IMR-90 (cell line): ENCODE measurements around the gene NFIX. TPM values are rescaled to one million over a fixed set of nuclear protein-coding genes. Genes with fewer than 3 reads are reported as not detected.

Source experiments
- ATAC-seq: fragments of 200-7000 bp; cut with Tn5 transposase; 2 replicates; pipeline ENCODE4 v1.9.1; 2020; ENCODE audit warnings: low read depth, mild to moderate bottlenecking, moderate library complexity
- BruUV-seq: library from RNA; stranded (reverse); fragments of 400-500 nt; replicated peaks from 2 replicates; lab custom pipeline; 2021; lab: Mats Ljungman, UMichigan
- CTCF ChIA-PET: fragments of 300-600 bp; formaldehyde crosslinking; extraction: SDS; loops from one replicate; lab custom pipeline; 2021; ENCODE audit warnings: antibody characterized with exemption; lab: Yijun Ruan, JAX
- POLR2A ChIA-PET: fragments of 300-600 bp; sonication (Branson Sonifier 250); formaldehyde crosslinking; loops from one replicate; lab custom pipeline; 2022; ENCODE audit warnings: antibody characterized with exemption; ENCODE audit not compliant: unreplicated experiment; lab: Charles Lee
- DNase-seq: peaks from one replicate; pipeline ENCODE4 v3.0.0; 2013
- H2AFZ ChIP-seq: replicated peaks from 2 replicates; pipeline ENCODE3; 2013; ENCODE audit warnings: low read length, mild to moderate bottlenecking; ENCODE audit not compliant: poor library complexity
- H2AK5ac ChIP-seq: 2 replicates; pipeline ENCODE4 v1.6.1; 2013; ENCODE audit warnings: low read depth, low read length, inconsistent platforms
- H2AK9ac ChIP-seq: replicated peaks from 2 replicates; pipeline ENCODE3; 2013; ENCODE audit warnings: mild to moderate bottlenecking, low read depth, low read length, moderate library complexity; ENCODE audit not compliant: poor library complexity
- H2BK120ac ChIP-seq: 2 replicates; pipeline ENCODE4 v1.6.1; 2013; ENCODE audit warnings: low read depth, low read length, inconsistent platforms
- H2BK15ac ChIP-seq: 3 replicates; pipeline ENCODE4 v1.6.1; 2013; ENCODE audit warnings: low read depth, low read length, inconsistent platforms
- H2BK20ac ChIP-seq: 2 replicates; pipeline ENCODE4 v1.6.1; 2013; ENCODE audit warnings: low read depth, mild to moderate bottlenecking, inconsistent platforms, low read length, moderate library complexity
- H2BK5ac ChIP-seq: 2 replicates; pipeline ENCODE4 v1.6.1; 2013; ENCODE audit warnings: mild to moderate bottlenecking, low read depth, low read length, inconsistent platforms; ENCODE audit not compliant: poor library complexity, severe bottlenecking
- H3K14ac ChIP-seq: replicated peaks from 2 replicates; pipeline ENCODE4 v1.6.1; 2013; ENCODE audit warnings: low read depth, low read length, inconsistent platforms
- H3K18ac ChIP-seq: 2 replicates; pipeline ENCODE4 v1.6.1; 2013; ENCODE audit warnings: low read depth, low read length, control low read depth
- H3K23ac ChIP-seq: 2 replicates; pipeline ENCODE4 v1.6.1; 2013; ENCODE audit warnings: low read depth, low read length, inconsistent platforms
- H3K27ac ChIP-seq: 2 replicates; pipeline ENCODE4 v1.5.1; 2013; ENCODE audit warnings: mild to moderate bottlenecking, control low read depth, low read length; ENCODE audit not compliant: insufficient read depth
- H3K27me3 ChIP-seq: 2 replicates; pipeline ENCODE4 v1.6.1; 2013; ENCODE audit warnings: low read length; ENCODE audit not compliant: control insufficient read depth, insufficient read depth
- H3K36me3 ChIP-seq: 2 replicates; pipeline ENCODE4 v1.6.1; 2013; ENCODE audit warnings: low read length, mixed read lengths; ENCODE audit not compliant: control insufficient read depth, insufficient read depth
- H3K4ac ChIP-seq: 2 replicates; pipeline ENCODE4 v1.6.1; 2013; ENCODE audit warnings: low read depth, low read length, inconsistent platforms
- H3K4me1 ChIP-seq: 2 replicates; pipeline ENCODE4 v1.6.1; 2013; ENCODE audit warnings: low read length, mixed read lengths; ENCODE audit not compliant: control insufficient read depth, insufficient read depth
- H3K4me2 ChIP-seq: 2 replicates; pipeline ENCODE4 v1.6.1; 2013; ENCODE audit warnings: low read depth, mild to moderate bottlenecking, control low read depth, low read length, moderate library complexity
- H3K4me3 ChIP-seq: 2 replicates; pipeline ENCODE4 v1.5.1; 2013; ENCODE audit warnings: low read depth, mild to moderate bottlenecking, control low read depth, low read length, moderate library complexity; ENCODE audit not compliant: insufficient read depth
- H3K56ac ChIP-seq: 2 replicates; pipeline ENCODE4 v1.6.1; 2013; ENCODE audit warnings: low read length, inconsistent platforms; ENCODE audit not compliant: insufficient read depth; ENCODE audit errors: extremely low read depth
- H3K79me1 ChIP-seq, 2 experiments: 2 replicates each; pipeline ENCODE4 v1.6.1; 2013; ENCODE audit warnings: low read length in 2 of 2, inconsistent platforms in 1 of 2, low read depth in 1 of 2
- H3K9ac ChIP-seq: 2 replicates; pipeline ENCODE4 v1.6.1; 2013; ENCODE audit warnings: low read depth, low read length, control low read depth
- H3K9me1 ChIP-seq: 2 replicates; pipeline ENCODE4 v1.6.1; 2013; ENCODE audit warnings: low read length, inconsistent platforms; ENCODE audit not compliant: insufficient read depth
- H3K9me3 ChIP-seq: 2 replicates; pipeline ENCODE4 v1.6.1; 2013; ENCODE audit warnings: low read length; ENCODE audit not compliant: control insufficient read depth, insufficient read depth
- H4K20me1 ChIP-seq: 2 replicates; pipeline ENCODE4 v1.6.1; 2013; ENCODE audit warnings: low read length, inconsistent platforms; ENCODE audit not compliant: insufficient read depth
- H4K5ac ChIP-seq: 2 replicates; pipeline ENCODE4 v1.6.1; 2013; ENCODE audit warnings: mild to moderate bottlenecking, low read depth, low read length, control low read depth
- H4K8ac ChIP-seq, 2 experiments: 2 replicates each; pipeline ENCODE4 v1.6.1; 2013; ENCODE audit warnings: low read depth in 2 of 2, low read length in 2 of 2, control low read depth in 1 of 2, inconsistent platforms in 1 of 2
- H4K91ac ChIP-seq: 2 replicates; pipeline ENCODE4 v1.6.1; 2013; ENCODE audit warnings: low read depth, low read length, inconsistent platforms; ENCODE audit not compliant: insufficient read depth
- CEBPB ChIP-seq: IDR thresholded peaks from 2 replicates; pipeline ENCODE4 v1.6.1; 2012; ENCODE audit warnings: low read depth, low read length, improper control_type of control experiment
- CHD1 ChIP-seq: IDR thresholded peaks from 2 replicates; pipeline ENCODE4 v1.6.1; 2012; ENCODE audit warnings: low read depth, low read length, improper control_type of control experiment
- CTCF ChIP-seq: conservative IDR thresholded peaks from 2 replicates; pipeline ENCODE4 v1.5.1; 2012; ENCODE audit warnings: mild to moderate bottlenecking, low read depth, low read length, improper control_type of control experiment
- ELK1 ChIP-seq: fragments of 150-350 bp; IDR thresholded peaks from 2 replicates; pipeline ENCODE4 v1.6.1; 2016; ENCODE audit warnings: low read depth, mild to moderate bottlenecking, low read length, moderate library complexity, borderline replicate concordance
- FOS ChIP-seq: fragments of 150-350 bp; IDR thresholded peaks from 2 replicates; pipeline ENCODE4 v1.6.1; 2016; ENCODE audit warnings: low read depth, low read length
- MAFK ChIP-seq: IDR thresholded peaks from 2 replicates; pipeline ENCODE4 v1.6.1; 2012; ENCODE audit warnings: low read depth, low read length, improper control_type of control experiment
- MAZ ChIP-seq: IDR thresholded peaks from 2 replicates; pipeline ENCODE4 v1.6.1; 2012; ENCODE audit warnings: low read depth, mild to moderate bottlenecking, low read length, improper control_type of control experiment, moderate library complexity, borderline replicate concordance
- MXI1 ChIP-seq: IDR thresholded peaks from 2 replicates; pipeline ENCODE4 v1.6.1; 2012; ENCODE audit warnings: low read depth, mild to moderate bottlenecking, low read length, moderate library complexity, borderline replicate concordance
- NFE2L2 ChIP-seq: fragments of 150-350 bp; IDR thresholded peaks from 2 replicates; pipeline ENCODE4 v1.6.1; 2016; ENCODE audit warnings: low read depth, mild to moderate bottlenecking, low read length
- POLR2A ChIP-seq: IDR thresholded peaks from 2 replicates; pipeline ENCODE4 v1.6.1; 2012; ENCODE audit warnings: mild to moderate bottlenecking, low read depth, low read length
- RAD21 ChIP-seq: IDR thresholded peaks from 2 replicates; pipeline ENCODE4 v1.6.1; 2012; ENCODE audit warnings: low read length, improper control_type of control experiment
- RCOR1 ChIP-seq: IDR thresholded peaks from 2 replicates; pipeline ENCODE4 v1.6.1; 2012; ENCODE audit warnings: mild to moderate bottlenecking, low read length, improper control_type of control experiment; ENCODE audit not compliant: insufficient replicate concordance
- RFX5 ChIP-seq: IDR thresholded peaks from 2 replicates; pipeline ENCODE4 v1.8.0; 2012; ENCODE audit warnings: low read depth, mild to moderate bottlenecking, low read length, moderate library complexity
- SMC3 ChIP-seq: fragments of 150-350 bp; IDR thresholded peaks from 2 replicates; pipeline ENCODE4 v1.6.1; 2016; ENCODE audit warnings: low read depth, mild to moderate bottlenecking, antibody characterized with exemption, low read length, moderate library complexity
- USF2 ChIP-seq: fragments of 150-350 bp; IDR thresholded peaks from 2 replicates; pipeline ENCODE4 v1.6.1; 2017; ENCODE audit warnings: mild to moderate bottlenecking, antibody characterized with exemption, low read length, low read depth
- WGBS, 2 experiments: methylation state at CpG; one replicate each; pipeline versions ENCODE4 v1.1.5 to v1.1.7; 2013; ENCODE audit warnings: missing lambda C conversion rate in 2 of 2; ENCODE audit not compliant: insufficient read length in 1 of 2; ENCODE audit errors: extremely low coverage in 2 of 2; 5-methylcytosine and 5-hydroxymethylcytosine counted together
- dilution Hi-C: fragments of 300-500 bp; cut with HindIII; formaldehyde crosslinking; loops from one replicate; pipeline ENCODE4 v1.14.3; 2018; ENCODE audit warnings: low sequenced_read_pairs; ENCODE audit not compliant: unreplicated experiment
- in situ Hi-C: fragments of 300-500 bp; cut with MboI; formaldehyde crosslinking; loops from 3 replicates; pipeline ENCODE4 v1.14.3; 2019; ENCODE audit warnings: low sequenced_read_pairs, inconsistent platforms, mixed read lengths
- intact Hi-C: fragments of 100-400 bp; cut with micrococcal nuclease; formaldehyde crosslinking; loops from 2 replicates; pipeline ENCODE4 v1.10.0; 2022
- polyA plus RNA-seq, 3 experiments: library from polyadenylated mRNA; depleted of rRNA; stranded (reverse); fragments of >200 nt; gene quantifications; 2 replicates each; pipeline ENCODE4 v1.2.3, GENCODE V29; 2012; ENCODE audit warnings: low replicate concordance in 1 of 3
- total RNA-seq: library from RNA; depleted of rRNA; stranded (reverse); fragments of >200 nt; gene quantifications from 2 replicates; pipeline ENCODE4 v1.2.3, GENCODE V29; 2012

Gene NFIX
- total and polyA plus RNA-seq, 2 of the 4 experiments (the other 2 are of a cell fraction): 10.2 to 47.7 TPM

- Histone ChIP-seq H2AK9ac (peak overlapping the region; percentile 24), H3K23ac (no peak overlapping the region), H4K8ac (no peak overlapping the region), H3K4me1 (peaks cover 10% of the 10 kb centered on the region), H3K9ac (no peak overlapping the region), H3K27ac (no peak overlapping the region), H3K4ac (no peak overlapping the region), H3K18ac (no peak overlapping the region), H4K20me1 (no peaks in the 10 kb centered on the region; the same call in 1 of the 2 replicates), H4K5ac (no peak overlapping the region), H3K4me2 (no peak overlapping the region), H2BK15ac (no peak overlapping the region), H3K9me3 (no peaks in the 10 kb centered on the region), H3K9me1 (0 out of 2 replicates have a peak, but pooled peaks cover 4% of the 10 kb centered on the region), H3K27me3 (no peaks in the 10 kb centered on the region), H3K36me3 (peaks cover 24% of the 10 kb centered on the region), H2BK5ac (no peak overlapping the region), H2BK20ac (no peak overlapping the region), H3K14ac (no peak overlapping the region), H3K79me1 (peaks cover 0 to 14% of the 10 kb centered on the region in 2 experiments; a peak in 1 of 4 replicates), H3K56ac (no peak overlapping the region), H2BK120ac (no peak overlapping the region), H2AK5ac (no peak overlapping the region), H2AFZ (peak overlapping the region; percentile 70), H4K91ac (no peak overlapping the region), H3K4me3 (no peak overlapping the region)
- intact Hi-C loops: no loop called here
- dilution Hi-C loops: no loop called here
- DNase-seq (no peak), ATAC-seq (no peak)
- BruUV-seq: no TSS peak
- ChIA-PET POLR2A (no interaction called here), CTCF (interaction anchor here (0.9 kb wide), 1 partner anchor 11 kb away, joined by 3 read pairs; no protein-coding TSS in a partner anchor)
- WGBS, 2 experiments: no CpG with 5 or more reads among the region's 29 CpGs
- in situ Hi-C loops: no loop called here
- TF ChIP-seq USF2 (no peak), CHD1 (no peak), RCOR1 (no peak), CTCF (no peak), RAD21 (no peak), POLR2A (no peak), MAFK (no peak), MAZ (no peak), CEBPB (no peak), ELK1 (no peak), NFE2L2 (no peak), SMC3 (no peak), FOS (no peak), RFX5 (no peak), MXI1 (no peak)
These were observed 109.8 kb downstream of the NFIX start for GRCh38 chr19:13104848-13105711.
